ENCODE results near the gene NUMBL.

Gene NUMBL

DNA sequence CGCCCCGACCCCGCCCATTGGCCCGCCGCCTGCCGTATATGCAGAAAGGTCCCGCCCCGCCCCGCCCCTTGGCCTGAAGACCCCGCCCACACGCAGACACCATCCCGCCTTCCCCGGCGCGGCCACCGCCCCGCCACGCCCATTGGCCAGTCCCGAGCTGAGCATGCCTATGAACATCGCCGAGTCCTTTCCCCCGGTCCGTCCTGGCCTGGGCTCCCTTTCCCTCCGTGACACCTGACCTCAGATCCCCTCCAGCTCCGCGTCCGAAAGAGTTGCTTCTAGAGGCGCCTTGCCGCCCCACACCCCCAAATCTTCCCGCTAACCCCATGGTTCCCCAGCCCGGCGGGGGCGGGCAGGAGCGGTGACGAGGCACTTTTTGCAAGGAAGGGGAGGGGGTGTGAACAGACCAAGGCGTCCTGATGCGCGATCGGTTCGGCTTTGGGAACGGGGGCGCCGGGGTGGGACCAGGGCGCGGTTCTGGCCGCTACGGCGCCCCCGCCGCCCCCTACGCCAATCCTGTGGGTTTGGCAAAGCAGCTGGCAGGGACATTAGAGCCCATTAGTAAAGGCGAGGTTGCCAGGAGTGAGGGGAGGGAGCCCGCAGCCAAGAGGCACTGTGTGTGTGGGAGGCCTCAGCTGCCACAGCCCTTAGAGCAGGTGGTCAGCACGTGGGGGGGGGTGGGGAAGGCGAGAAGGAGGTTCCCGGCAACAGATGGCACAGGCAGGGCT is 406 bp upstream of the NUMBL start:
- DNase-seq (ENCODE audit: low read depth), result peak; percentile 85

DNA sequence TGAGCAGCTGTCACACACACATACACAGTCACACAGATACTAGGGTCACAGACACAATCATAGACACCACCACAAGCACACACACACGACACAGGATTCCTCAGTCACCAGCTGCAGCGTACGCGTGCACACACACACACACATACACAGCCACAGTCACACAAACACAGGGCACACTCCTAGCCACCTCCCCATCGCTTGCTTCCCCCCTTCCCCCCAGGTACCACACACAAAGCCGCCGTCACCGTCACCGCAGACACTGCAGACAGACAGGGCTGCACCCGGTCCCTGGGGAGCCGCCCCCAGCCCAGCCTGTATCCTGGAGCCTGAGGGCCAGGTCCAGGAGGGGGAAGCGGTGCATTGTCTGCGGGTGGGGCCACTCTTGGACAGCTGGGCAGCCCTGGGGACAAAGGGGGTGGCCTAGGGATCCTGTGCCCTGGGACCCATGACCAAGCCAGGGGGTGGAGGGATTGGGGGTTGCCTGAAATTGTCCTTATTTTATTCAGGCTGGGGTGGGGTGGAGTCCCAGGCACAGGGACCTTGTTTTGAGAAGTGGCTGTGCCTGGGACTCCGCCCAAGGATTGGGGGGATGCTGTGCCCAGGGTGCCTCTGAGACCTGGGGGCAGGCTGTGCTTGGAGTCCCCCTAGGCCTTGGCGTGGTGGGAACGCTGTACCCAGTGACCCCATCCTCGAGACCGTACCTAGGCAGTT is 957 bp downstream of the NUMBL start:
- no peak for DNase-seq (ENCODE audit: low read depth)

DNA sequence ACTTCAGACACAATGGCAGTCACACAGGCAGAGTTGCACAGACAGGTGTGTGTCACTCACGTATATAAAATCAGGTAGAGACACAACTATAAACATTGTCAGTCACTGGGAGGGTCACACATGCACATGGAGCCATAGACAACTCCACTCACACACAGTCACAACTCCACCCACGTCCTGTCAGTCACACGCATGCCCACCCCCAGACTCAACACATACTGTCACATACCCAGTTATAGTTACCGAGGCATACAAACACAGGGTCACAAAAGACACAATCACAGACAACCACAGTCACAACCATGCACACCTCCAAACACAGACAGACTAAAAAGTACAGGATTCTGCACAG is 1.5 kb downstream of the NUMBL start:
- no peak for DNase-seq (ENCODE audit: low read depth)

DNA sequence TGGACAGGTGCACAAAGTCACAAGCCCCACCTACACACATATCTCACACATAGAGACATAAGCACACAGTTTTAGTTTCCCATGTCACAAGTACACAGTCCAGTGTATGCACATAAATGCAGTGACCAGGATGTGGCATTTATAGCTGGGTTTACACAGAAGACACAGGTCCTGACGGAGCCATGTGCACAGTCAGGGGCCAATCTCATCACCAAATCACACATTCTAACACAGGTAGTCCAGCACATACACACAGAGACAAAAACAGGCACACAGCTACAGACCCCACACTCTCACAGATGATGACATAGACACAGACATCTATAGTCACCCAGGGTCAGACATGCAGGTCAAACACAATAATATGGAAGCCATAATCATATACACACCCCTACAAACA is 2.1 kb downstream of the NUMBL start:
- no peak for DNase-seq (ENCODE audit: low read depth)

GRCh38 chr19:40687525-40688016 is 2.9 kb downstream of the NUMBL start:
- DNase-seq (ENCODE audit: low read depth), result no peak

DNA sequence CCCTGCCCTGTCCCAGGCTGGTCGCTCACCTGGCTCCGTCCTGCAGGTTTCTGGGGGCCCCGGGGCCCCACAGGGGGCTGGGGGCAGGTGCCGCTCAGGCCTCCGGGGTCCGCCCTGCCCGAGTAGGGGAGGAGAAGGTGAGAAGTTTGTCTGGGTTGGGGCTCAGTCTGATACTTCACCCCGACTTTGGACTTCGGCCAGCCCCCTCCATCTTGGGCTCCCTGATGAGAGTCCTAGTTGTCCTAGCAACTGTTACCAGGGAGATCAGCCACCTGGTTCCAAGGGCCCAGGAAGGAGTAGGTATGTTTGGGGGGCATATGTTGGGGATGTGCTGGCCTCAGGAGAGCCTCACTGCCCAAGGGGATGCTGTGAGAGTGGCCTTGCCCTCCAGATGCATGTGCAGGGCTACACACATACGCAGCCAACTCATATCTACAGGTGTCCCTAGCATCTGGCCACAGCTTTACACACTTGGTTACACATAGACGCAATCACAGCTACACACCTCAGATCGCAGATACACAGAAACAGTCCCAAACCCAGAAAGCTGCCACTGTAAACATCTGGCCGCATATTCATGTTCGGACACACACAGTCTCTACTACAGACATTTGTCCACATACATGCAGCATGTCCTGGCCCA is 3.4 kb downstream of the NUMBL start:
- no peak for DNase-seq (ENCODE audit: low read depth)

- no peak for DNase-seq (ENCODE audit: low read depth)
Measured at GRCh38 chr19:40685563-40685962, 4.9 kb downstream of the NUMBL start.

- DNase-seq (ENCODE audit: low read depth), result no peak
Measured at GRCh38 chr19:40685016-40685526, 5.4 kb downstream of the NUMBL start.

DNA sequence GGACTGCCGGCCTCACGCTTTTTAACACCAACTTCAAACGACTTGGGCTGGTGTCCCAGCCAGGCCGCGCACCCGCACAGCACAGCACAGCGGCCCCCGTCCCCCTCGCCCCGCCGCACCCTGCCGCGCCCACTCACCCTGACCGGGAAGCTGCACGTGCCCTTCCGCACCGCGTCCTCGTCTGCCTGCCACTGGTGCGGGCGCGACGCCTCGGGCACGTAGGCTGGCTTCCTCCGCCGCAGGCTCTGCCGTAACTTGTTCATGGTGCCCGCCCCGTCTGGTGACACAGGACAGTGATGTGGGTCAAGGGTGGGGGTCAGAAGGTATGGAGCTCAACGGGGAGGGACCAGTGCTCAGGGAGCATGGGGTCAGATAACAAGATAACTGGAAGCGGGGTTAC is 6.2 kb downstream of the NUMBL start:
- DNase-seq (ENCODE audit: low read depth), result no peak

DNA sequence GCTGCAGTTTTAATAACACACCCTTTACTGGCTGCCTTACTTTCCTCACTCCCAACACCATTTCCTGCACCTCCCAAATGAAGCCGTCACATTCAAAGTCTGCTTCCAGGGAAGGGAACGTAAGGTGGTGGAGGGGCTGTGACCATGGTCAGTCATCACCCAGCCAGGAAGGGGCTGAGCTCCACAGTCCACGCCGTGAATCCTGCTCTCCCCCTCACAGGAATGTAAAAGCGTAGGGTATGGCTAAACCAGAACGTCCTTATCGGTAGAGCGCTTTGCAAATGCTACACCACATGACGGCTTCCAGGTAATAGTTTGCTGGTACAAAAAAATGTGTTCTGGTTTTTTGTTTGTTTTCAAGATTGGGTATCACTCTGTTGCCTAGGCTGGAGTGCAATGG is 7.0 kb downstream of the NUMBL start:
- no peak for DNase-seq (ENCODE audit: low read depth)

GRCh38 chr19:40682431-40682964 is 8.0 kb downstream of the NUMBL start:
- DNase-seq (ENCODE audit: low read depth), result no peak

GRCh38 chr19:40681039-40681438 is 9.4 kb downstream of the NUMBL start:
- no peak for DNase-seq (ENCODE audit: low read depth)

DNA sequence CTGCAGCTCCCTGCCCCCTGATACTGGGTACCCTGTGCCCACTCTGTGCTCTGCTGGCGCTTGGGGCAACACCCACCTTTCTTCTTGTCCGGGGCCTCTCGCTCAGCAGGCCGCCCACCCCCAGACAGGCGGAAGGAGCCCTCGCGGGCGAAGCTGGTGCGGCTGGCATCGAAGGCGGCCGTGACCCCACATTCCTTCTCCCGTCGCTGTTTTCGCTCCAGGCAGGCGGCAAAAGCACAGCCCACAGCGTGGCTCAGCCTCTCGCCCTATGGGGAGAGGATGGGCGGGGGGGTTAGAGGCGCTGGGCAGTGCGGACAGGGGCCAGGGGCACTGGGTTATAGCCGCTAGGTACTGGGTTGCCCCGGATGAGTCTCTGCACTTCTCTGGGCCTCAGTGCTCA is 13.3 kb downstream of the NUMBL start:
- no peak for DNase-seq (ENCODE audit: low read depth)

DNA sequence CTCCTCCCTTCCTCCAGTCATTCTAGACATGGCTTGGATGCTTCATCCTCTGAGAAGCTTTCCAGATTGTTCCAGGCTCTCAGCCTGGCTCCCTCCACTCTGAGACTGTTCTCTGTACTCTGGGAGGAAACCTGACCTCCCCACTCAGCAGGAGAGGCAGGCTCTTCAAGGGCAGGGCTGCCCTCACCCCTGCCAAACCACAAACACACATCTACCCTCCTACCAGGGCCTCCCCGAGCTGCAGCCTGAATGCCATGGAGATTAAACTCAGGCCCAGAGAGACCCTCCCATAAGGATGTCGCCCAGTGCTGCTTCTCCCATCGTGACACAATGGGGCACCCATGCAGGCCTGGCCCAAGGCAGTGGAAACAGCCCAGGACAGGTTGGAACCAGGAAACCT is 16.2 kb downstream of the NUMBL start:
- DNase-seq (ENCODE audit: low read depth), result no peak

DNA sequence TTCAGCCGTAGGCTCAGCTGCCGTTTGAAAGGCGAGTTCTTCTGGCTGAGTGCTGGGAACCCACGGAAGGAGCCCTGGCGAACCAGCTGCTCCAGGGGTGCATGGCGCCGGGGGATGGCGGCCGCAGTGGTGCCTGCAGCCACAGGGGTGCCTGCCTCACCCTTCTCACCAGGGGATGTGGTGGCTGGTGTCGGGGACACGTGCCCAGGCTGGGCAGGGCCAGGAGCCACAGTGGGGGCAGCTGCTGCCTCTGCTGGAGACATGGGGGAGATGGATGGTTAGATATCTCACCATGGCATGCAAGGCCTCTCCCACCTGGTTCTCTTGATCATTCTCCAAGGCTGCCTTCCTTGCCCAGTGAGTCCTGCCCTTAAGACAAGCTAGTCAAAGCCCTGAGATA is 17.1 kb downstream of the NUMBL start:
- DNase-seq (ENCODE audit: low read depth), result no peak

DNA sequence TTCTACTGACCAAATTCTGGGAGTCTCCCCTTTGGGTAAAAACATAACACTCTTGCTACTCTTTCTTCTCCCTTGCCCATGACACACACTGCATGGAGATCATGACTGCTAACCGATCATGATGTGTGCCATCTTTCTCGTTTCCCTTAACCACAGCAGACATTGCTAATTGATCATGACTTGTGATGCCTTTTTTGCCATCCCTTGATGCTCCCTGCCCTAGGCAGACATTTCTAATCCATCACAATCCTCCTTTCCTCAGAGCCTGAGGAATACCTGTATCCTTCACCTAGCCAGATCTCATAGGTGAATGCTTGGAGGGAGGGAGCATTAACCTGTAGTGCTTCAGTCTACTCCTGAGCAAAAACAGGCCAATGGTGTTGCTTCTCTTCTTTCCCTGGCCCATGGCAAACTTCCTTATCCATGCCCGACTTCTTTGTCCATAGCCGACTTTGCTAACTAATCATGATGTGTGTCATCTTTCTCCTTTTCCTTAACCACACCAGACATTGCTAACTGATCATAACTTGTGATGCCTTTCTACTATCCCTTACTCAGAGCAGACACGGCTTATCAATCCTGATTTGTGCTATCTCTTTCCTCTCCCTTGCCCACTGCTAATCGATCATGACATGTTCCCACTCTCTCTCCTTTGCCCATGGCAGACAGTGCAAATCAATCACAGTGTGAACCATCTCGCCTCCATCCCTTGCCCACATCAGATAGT is 17.7 kb downstream of the NUMBL start:
- no peak for DNase-seq (ENCODE audit: low read depth)

DNA sequence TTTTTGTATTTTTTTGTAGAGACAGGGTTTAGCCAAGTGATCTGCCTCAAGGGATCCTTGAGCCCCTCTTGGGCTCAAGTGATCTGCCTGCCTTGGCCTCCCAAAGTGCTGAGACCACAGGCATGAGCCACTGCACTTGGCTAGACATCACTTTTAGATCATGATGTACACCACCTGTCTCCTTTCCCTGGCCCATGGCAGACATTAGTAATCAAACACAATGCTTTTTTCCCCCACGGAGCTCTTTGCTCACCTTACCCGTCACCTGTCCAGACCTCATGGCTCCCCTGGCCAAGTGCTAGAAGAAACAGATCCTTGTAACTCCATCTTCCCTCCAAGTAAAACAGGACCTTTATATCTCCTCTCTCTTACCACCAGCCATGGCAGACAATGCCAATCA is 18.4 kb downstream of the NUMBL start:
- DNase-seq (ENCODE audit: low read depth), result no peak

DNA sequence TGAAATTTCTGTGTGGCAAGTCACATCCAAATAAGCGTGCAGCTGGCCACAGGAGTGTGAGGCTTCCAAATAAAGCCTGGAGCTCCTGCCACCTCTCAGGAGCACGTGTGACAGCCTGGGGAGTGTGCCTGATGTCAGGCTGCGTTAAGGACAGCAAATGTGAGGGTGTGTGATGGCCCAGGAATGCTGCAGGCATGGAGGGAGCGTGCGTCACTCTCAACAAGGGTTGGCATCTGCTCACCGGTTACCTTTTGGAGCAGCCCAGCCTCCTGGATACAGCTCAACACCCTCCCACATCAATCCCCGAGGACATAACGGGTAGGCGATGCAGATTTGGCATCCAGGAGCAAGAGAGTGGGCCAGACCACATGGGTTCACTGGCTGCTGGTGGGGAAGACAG is 19.0 kb downstream of the NUMBL start:
- no peak for DNase-seq (ENCODE audit: low read depth)

- DNase-seq (ENCODE audit: low read depth), result no peak
Measured at GRCh38 chr19:40668991-40669614, 21.3 kb downstream of the NUMBL start.

DNA sequence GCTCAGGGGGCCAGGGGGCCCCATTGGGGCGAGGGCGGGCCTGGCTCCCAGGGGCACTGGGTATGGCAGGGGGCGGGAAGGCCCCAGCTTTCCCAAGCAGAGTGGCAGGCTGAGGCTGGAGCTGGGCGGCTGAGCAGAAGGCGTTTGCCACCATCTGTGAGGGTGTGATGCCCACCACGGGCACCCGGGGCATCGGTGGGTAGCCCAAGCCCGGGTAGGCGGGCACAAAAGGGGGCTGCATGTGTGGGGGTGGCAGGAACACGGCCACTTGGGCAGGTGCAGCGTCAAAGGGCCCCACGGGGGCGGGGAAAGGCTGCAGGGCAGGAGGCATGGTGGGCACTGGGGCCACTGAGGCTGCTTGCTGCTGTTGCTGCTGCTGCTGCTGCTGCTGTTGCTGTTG is 22.8 kb downstream of the NUMBL start:
- no peak for DNase-seq (ENCODE audit: low read depth)

- DNase-seq (ENCODE audit: low read depth), result no peak
Measured at GRCh38 chr19:40666803-40667438, 23.5 kb downstream of the NUMBL start.
